Liver (tissue), 9 donors: ENCODE results near the gene UGT1A9. TPM values are rescaled to one million over a fixed set of nuclear protein-coding genes. Genes with fewer than 3 reads are reported as not detected.

Source experiments
- DNase-seq: peaks from one replicate; pipeline ENCODE4 v3.0.0-alpha.2; 2017; ENCODE audit warnings: low spot score
- H3K27ac ChIP-seq, 2 donors: one replicate each; pipeline ENCODE4 v1.7.0; 2013; ENCODE audit warnings: inconsistent platforms in 2 of 2, low read length in 2 of 2, control low read depth in 1 of 2, low read depth in 1 of 2, mild to moderate bottlenecking in 1 of 2
- H3K27me3 ChIP-seq, 4 donors: one replicate each; pipeline versions ENCODE4 v1.6.1 to v1.7.0; 2013; ENCODE audit warnings: low read length in 3 of 4, inconsistent platforms in 1 of 4, mild to moderate bottlenecking in 1 of 4, moderate library complexity in 1 of 4; ENCODE audit not compliant: control insufficient read depth in 4 of 4, insufficient read depth in 4 of 4
- H3K36me3 ChIP-seq, 4 donors: one replicate each; pipeline versions ENCODE4 v1.6.1 to v1.7.0; 2013; ENCODE audit warnings: low read length in 3 of 4, mild to moderate bottlenecking in 3 of 4, low read depth in 1 of 4, moderate library complexity in 1 of 4; ENCODE audit not compliant: control insufficient read depth in 4 of 4, insufficient read depth in 3 of 4
- H3K4me1 ChIP-seq, 4 donors: one replicate each; pipeline versions ENCODE4 v1.6.1 to v1.7.0; 2013; ENCODE audit warnings: low read length in 3 of 4, mild to moderate bottlenecking in 3 of 4, moderate library complexity in 1 of 4; ENCODE audit not compliant: control insufficient read depth in 4 of 4, insufficient read depth in 4 of 4
- H3K4me3 ChIP-seq, 3 donors: one replicate each; pipeline versions ENCODE4 v1.6.1 to v1.7.0; 2013; ENCODE audit warnings: low read length in 3 of 3, control low read depth in 1 of 3, low read depth in 1 of 3, mild to moderate bottlenecking in 1 of 3
- H3K9ac ChIP-seq, 2 donors: one replicate each; pipeline ENCODE4 v1.7.0; 2013; ENCODE audit warnings: low read length in 2 of 2, mild to moderate bottlenecking in 2 of 2, moderate library complexity in 2 of 2, control low read depth in 1 of 2, low read depth in 1 of 2
- H3K9me3 ChIP-seq, 4 donors: one replicate each; pipeline versions ENCODE4 v1.6.1 to v1.7.0; 2013; ENCODE audit warnings: low read length in 3 of 4; ENCODE audit not compliant: control insufficient read depth in 4 of 4
- CTCF ChIP-seq: fragments of 150-350 bp; IDR thresholded peaks from 2 replicates; pipeline ENCODE4 v1.5.1; 2017; ENCODE audit warnings: improper control_type of control experiment, low read depth, low read length; ENCODE audit not compliant: missing input control
- EGR1 ChIP-seq, 2 donors: IDR thresholded peaks; 2 replicates each; pipeline ENCODE4 v1.6.1; 2016 to 2018; ENCODE audit warnings: antibody characterized with exemption in 2 of 2, low read depth in 2 of 2
- FOXA1 ChIP-seq: IDR thresholded peaks from 2 replicates; pipeline ENCODE4 v1.6.1; 2016; ENCODE audit warnings: antibody characterized with exemption
- FOXA2 ChIP-seq: IDR thresholded peaks from 2 replicates; pipeline ENCODE4 v1.6.1; 2016; ENCODE audit warnings: antibody characterized with exemption
- GABPA ChIP-seq, 2 donors: IDR thresholded peaks in 1 of 2; conservative IDR thresholded peaks in 1 of 2; 2 replicates each; pipeline ENCODE4 v1.6.1; 2016; ENCODE audit warnings: antibody characterized with exemption in 2 of 2, mild to moderate bottlenecking in 1 of 2, moderate library complexity in 1 of 2
- HNF4A ChIP-seq, 2 donors: conservative IDR thresholded peaks; 2 replicates each; pipeline ENCODE4 v1.6.1; 2016; ENCODE audit warnings: antibody characterized with exemption in 2 of 2, mild to moderate bottlenecking in 2 of 2
- HNF4G ChIP-seq: IDR thresholded peaks from 2 replicates; pipeline ENCODE4 v1.6.1; 2016; ENCODE audit warnings: antibody characterized with exemption
- NR2F2 ChIP-seq: IDR thresholded peaks from 2 replicates; pipeline ENCODE4 v1.6.1; 2016; ENCODE audit warnings: antibody characterized with exemption
- RAD21 ChIP-seq, 2 donors: IDR thresholded peaks; 2 replicates each; pipeline ENCODE4 v1.6.1; 2016; ENCODE audit warnings: antibody characterized with exemption in 2 of 2, mild to moderate bottlenecking in 2 of 2
- REST ChIP-seq: IDR thresholded peaks from 2 replicates; pipeline ENCODE4 v1.6.1; 2016; ENCODE audit warnings: antibody characterized with exemption, mild to moderate bottlenecking
- RXRA ChIP-seq, 2 donors: IDR thresholded peaks; 2 replicates each; pipeline ENCODE4 v1.6.1; 2017 to 2018; ENCODE audit warnings: antibody characterized with exemption in 2 of 2, mild to moderate bottlenecking in 1 of 2
- SP1 ChIP-seq: IDR thresholded peaks from 2 replicates; pipeline ENCODE4 v1.6.1; 2018; ENCODE audit warnings: antibody characterized with exemption, mild to moderate bottlenecking
- TAF1 ChIP-seq: conservative IDR thresholded peaks from 2 replicates; pipeline ENCODE4 v1.6.1; 2016; ENCODE audit warnings: antibody characterized with exemption, mild to moderate bottlenecking
- YY1 ChIP-seq: IDR thresholded peaks from 2 replicates; pipeline ENCODE4 v1.6.1; 2016; ENCODE audit warnings: antibody characterized with exemption, mild to moderate bottlenecking
- WGBS: extraction: QIAGEN DNeasy Blood & Tissue Kit; methylation state at CpG from one replicate; pipeline ENCODE4 v1.1.7; 2013; 5-methylcytosine and 5-hydroxymethylcytosine counted together
- polyA plus RNA-seq, 2 donors: library from polyadenylated mRNA; stranded (reverse) in 1 of 2; unstranded in 1 of 2; fragments of 200-250 nt in 1 of 2; fragments of >200 nt in 1 of 2; fragmentation: Nextera tagmentation in 1 of 2; extraction: Ambion mirVana in 1 of 2; gene quantifications; one replicate each; pipeline versions ENCODE4 v1.2.1 to v1.2.3, GENCODE V29; 2013 to 2015
- total RNA-seq, 2 donors: library from RNA; depleted of rRNA; stranded (reverse); fragments of >200 nt; gene quantifications; one replicate each; pipeline ENCODE4 v1.2.3, GENCODE V29; 2014
- TF ChIP-seq, protein P1 (sequence below): IDR thresholded peaks from 2 replicates; pipeline ENCODE4 v1.6.1; 2016; ENCODE audit warnings: antibody characterized with exemption
- TF ChIP-seq, protein P2 (sequence below): IDR thresholded peaks from 2 replicates; pipeline ENCODE4 v1.6.1; 2016; ENCODE audit warnings: antibody characterized with exemption
- TF ChIP-seq, protein P3 (sequence below): IDR thresholded peaks from 2 replicates; pipeline ENCODE4 v1.6.1; 2016; ENCODE audit warnings: antibody characterized with exemption
- donor health status: healthy.
- donor health status: healthy.
- donor health status: healthy.
- donor health status: healthy.
- donor health status: healthy.

The UGT1A9 gene
- total and polyA plus RNA-seq, 4 donors = 14.3 to 62.3 (median 23.8) TPM; not detected in 1

- TF ChIP-seq, protein P1, sequence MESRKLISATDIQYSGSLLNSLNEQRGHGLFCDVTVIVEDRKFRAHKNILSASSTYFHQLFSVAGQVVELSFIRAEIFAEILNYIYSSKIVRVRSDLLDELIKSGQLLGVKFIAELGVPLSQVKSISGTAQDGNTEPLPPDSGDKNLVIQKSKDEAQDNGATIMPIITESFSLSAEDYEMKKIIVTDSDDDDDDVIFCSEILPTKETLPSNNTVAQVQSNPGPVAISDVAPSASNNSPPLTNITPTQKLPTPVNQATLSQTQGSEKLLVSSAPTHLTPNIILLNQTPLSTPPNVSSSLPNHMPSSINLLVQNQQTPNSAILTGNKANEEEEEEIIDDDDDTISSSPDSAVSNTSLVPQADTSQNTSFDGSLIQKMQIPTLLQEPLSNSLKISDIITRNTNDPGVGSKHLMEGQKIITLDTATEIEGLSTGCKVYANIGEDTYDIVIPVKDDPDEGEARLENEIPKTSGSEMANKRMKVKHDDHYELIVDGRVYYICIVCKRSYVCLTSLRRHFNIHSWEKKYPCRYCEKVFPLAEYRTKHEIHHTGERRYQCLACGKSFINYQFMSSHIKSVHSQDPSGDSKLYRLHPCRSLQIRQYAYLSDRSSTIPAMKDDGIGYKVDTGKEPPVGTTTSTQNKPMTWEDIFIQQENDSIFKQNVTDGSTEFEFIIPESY = no peak
- TF ChIP-seq GABPA (IDR thresholded peaks at IDR 0.05 in 1 of 2, conservative IDR thresholded peaks at IDR 0.05 in 1 of 2) = no peak
These were observed 148.4 kb downstream of the UGT1A9 start (continued) for GRCh38 chr2:233819884-233820773.

DNA sequence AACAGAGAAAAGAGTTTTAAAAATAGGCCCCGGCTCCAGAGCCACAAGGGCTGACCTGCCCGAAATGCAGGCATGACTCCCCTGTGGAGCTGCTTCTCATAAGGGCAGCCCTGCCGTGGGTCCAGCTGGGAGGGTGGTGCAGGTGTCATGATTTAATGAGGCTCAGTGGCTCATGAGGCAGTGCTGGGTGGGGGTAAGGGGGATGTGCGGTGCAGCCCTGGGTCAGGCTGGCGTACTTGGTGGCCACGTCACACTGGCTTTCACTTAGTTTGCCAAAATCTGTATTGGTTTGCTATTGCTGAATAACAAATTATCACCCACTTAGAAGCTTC lies 149.0 kb downstream of the UGT1A9 start:
- Histone ChIP-seq H3K9me3 (no peaks in the 10 kb centered on the region), H3K27ac (no peak overlapping the region), H3K9ac (no peak overlapping the region), H3K4me1 (peaks cover 6 to 38% (median 24%) of the 10 kb centered on the region in 4 donors), H3K36me3 (no peaks in the 10 kb centered on the region), H3K4me3 (no peak overlapping the region), H3K27me3 (no peaks in the 10 kb centered on the region)
- DNase-seq = no peak
- TF ChIP-seq GABPA (IDR thresholded peaks at IDR 0.05 in 1 of 2, conservative IDR thresholded peaks at IDR 0.05 in 1 of 2) = no peak
- TF ChIP-seq HNF4A (conservative IDR thresholded peaks at IDR 0.05) = no peak
- TF ChIP-seq RAD21 (IDR thresholded peaks at IDR 0.05) = no peak
- no peak for TF ChIP-seq FOXA1
- WGBS = 95% methylated on average over 6 of the region's 6 CpGs

DNA sequence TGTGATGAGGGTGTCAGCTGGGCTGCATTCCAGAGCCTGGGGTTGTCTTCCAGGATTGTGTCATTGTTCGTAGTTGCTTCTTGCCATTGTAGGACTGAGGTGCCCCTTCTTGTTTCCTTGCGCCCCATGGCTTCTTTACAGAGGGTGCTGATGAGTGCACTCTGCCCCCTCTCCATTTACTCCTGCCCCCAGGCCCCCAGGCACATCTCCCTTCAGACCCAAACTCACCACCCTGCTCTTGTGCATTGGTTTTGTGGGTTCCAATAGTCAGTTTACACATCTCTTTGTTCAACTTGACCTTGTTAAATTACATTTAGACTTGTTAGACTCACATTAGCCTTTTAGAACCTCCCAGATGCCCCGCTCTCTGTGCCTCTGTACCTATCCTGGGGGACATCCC lies 149.5 kb downstream of the UGT1A9 start:
- TF ChIP-seq FOXA2 = no peak
- no peak for TF ChIP-seq RXRA (IDR thresholded peaks at IDR 0.05)
- TF ChIP-seq GABPA (IDR thresholded peaks at IDR 0.05 in 1 of 2, conservative IDR thresholded peaks at IDR 0.05 in 1 of 2) = no peak
- no peak for TF ChIP-seq CTCF
- TF ChIP-seq, protein P2, sequence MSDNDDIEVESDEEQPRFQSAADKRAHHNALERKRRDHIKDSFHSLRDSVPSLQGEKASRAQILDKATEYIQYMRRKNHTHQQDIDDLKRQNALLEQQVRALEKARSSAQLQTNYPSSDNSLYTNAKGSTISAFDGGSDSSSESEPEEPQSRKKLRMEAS = no peak
- TF ChIP-seq, protein P3, sequence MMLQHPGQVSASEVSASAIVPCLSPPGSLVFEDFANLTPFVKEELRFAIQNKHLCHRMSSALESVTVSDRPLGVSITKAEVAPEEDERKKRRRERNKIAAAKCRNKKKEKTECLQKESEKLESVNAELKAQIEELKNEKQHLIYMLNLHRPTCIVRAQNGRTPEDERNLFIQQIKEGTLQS = no peak
- no peak for TF ChIP-seq REST
- TF ChIP-seq RAD21 (IDR thresholded peaks at IDR 0.05) = no peak
- TF ChIP-seq NR2F2 = no peak
- TF ChIP-seq HNF4G = no peak
- TF ChIP-seq, protein P1 = no peak
- TF ChIP-seq SP1 = no peak
- TF ChIP-seq EGR1 (IDR thresholded peaks at IDR 0.05; ENCODE audit: low read depth in 2 of 2) = no peak
- no peak for TF ChIP-seq TAF1
- no peak for TF ChIP-seq YY1
- Histone ChIP-seq H3K9ac (no peak overlapping the region), H3K27me3 (no peaks in the 10 kb centered on the region), H3K9me3 (no peaks in the 10 kb centered on the region), H3K4me1 (peaks cover 6 to 38% (median 24%) of the 10 kb centered on the region in 4 donors), H3K27ac (peak overlapping the region in 1 of 2 donors; percentile 88), H3K4me3 (no peak overlapping the region), H3K36me3 (no peaks in the 10 kb centered on the region)
- no peak for DNase-seq
- WGBS = 92% methylated on average over 3 of the region's 3 CpGs
